GM10847 (cell line): ENCODE data around the gene DOCK8.
"Not testable (repeated sequence)": the region's sequence is repeated elsewhere in the genome, so short reads cannot be mapped to it uniquely, and the experiment has no call there.

Source experiments
- POLR2A ChIP-seq: IDR thresholded peaks from 2 replicates; pipeline ENCODE4 v1.6.1; 2011; ENCODE audit not compliant: insufficient read length; ENCODE audit errors: extremely low read depth

The DOCK8 gene

GRCh38 chr9:214648-215493 lies at the start of gene DOCK8:
DOCK8 (plus strand) TSS chr9:214865; CDS start chr9:214977, 112 bp downstream.
- TF ChIP-seq POLR2A, result peak; percentile 28

GRCh38 chr9:178970-179383 lies 35.7 kb upstream of the DOCK8 start, which contains the start of gene ZNG1A:
ZNG1A (minus strand) TSS chr9:179056; CDS start chr9:178969, 87 bp downstream.
- TF ChIP-seq POLR2A, result not testable (repeated sequence)

- no peak for TF ChIP-seq POLR2A
Observed at GRCh38 chr9:206481-206880, 8.2 kb upstream of the DOCK8 start.

GRCh38 chr9:209143-209758 lies 5.4 kb upstream of the DOCK8 start:
- no peak for TF ChIP-seq POLR2A

GRCh38 chr9:211036-211435 lies 3.6 kb upstream of the DOCK8 start:
- no peak for TF ChIP-seq POLR2A

- TF ChIP-seq POLR2A, result no peak
Observed at GRCh38 chr9:211557-211956, 3.1 kb upstream of the DOCK8 start.

GRCh38 chr9:212297-212696 lies 2.4 kb upstream of the DOCK8 start:
- TF ChIP-seq POLR2A, result no peak

GRCh38 chr9:214351-214647 lies 366 bp upstream of the DOCK8 start:
- no peak for TF ChIP-seq POLR2A

- TF ChIP-seq POLR2A, result no peak
Observed at GRCh38 chr9:215631-216155, 1.0 kb downstream of the DOCK8 start.

GRCh38 chr9:216866-217265 lies 2.2 kb downstream of the DOCK8 start:
- no peak for TF ChIP-seq POLR2A

GRCh38 chr9:217950-218349 lies 3.3 kb downstream of the DOCK8 start:
- no peak for TF ChIP-seq POLR2A

- no peak for TF ChIP-seq POLR2A
Observed at GRCh38 chr9:219670-220365, 5.2 kb downstream of the DOCK8 start.

- no peak for TF ChIP-seq POLR2A
Observed at GRCh38 chr9:221989-222776, 7.5 kb downstream of the DOCK8 start.

- TF ChIP-seq POLR2A, result no peak
Observed at GRCh38 chr9:223152-223551, 8.5 kb downstream of the DOCK8 start.

- no peak for TF ChIP-seq POLR2A
Observed at GRCh38 chr9:224026-224425, 9.4 kb downstream of the DOCK8 start.
